GM19351 (cell line): ENCODE results near the gene TRAF6.

Experiments
- ATAC-seq: cut with Tn5 transposase; IDR thresholded peaks from one replicate; pipeline ENCODE4 v1.9.1; 2021; ENCODE audit warnings: mild to moderate bottlenecking, moderate library complexity; ENCODE audit not compliant: unreplicated experiment

The TRAF6 gene

GRCh38 chr11:36459046-36459445 lies 51.0 kb downstream of the TRAF6 start:
- no peak for ATAC-seq

- no peak for ATAC-seq
Measured at GRCh38 chr11:36458129-36458915, 51.8 kb downstream of the TRAF6 start.

DNA sequence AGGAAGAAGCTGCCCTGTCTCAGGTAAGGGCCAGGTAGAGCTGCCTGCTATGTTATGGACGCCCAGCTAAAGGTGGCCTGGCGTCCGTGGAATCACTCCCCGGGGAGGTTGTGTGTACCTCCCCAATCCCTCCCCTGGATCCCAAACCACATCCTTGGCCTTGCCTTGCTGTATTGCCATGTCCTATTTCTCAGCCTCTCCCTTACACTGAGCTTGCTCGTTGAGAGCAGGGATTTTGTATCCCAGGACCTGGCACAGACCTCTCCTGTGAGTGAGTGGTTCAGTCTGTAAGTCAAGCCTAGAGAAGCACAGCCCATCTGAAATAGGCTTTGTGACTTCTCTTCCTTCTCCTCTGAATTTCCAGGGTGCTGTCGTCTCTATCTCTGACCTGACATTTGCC lies 53.9 kb downstream of the TRAF6 start:
- ATAC-seq, result no peak

DNA sequence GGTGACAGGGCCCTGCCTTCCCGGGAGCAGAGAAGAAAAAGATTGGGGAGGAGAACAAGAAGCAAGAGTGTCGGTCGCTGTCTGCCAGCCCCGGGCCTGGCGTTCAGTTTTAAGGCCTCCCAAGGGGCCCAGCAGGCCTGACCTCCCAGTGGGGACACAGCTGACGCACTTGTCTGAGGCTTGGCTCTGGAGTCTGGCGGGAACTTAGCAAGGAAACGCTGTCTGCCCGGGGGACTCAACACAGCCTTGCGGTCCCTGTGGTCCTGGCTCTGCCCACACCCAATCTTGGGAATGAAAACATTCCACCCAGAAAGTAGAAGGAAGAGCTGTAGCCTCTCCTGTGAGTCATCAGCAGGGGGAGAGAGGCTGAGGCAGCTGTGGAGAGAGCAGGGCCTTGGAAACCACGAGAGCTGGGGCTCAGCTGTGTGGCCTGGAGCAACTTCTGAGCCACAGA lies 54.4 kb downstream of the TRAF6 start:
- no peak for ATAC-seq

DNA sequence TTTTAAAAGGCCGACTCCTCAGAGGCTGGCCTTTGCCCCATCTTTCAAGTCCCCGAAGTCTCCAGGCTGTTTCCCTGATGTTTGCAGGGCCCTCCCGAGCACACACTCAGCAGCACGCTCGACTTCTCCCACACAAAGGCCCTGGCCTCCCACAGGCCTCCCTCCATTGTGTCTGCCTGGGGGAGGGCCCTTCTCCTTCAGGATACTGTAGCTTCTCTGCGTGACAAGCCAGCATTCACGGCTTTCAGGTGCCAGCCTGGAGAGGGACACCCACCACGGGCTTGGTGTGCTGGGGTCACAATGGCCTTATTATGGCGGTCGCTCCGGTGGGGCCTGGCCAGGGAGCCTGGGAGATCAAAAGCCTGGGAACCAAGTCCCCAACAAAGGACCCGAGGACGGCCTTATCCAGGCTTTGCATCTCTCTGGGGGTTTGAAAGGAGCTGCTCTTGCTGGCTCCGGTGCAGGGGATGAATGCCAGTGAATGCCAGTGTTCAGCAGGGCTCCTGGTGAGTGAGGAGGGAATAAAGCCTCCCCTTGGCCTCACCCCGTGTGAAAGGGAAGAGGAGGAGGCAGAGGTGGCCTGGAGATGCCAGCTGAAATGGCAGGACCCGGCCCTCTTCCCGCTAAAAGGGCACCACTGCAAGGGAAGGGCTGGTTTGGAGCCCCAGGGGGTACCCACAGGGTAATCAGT lies 55.0 kb downstream of the TRAF6 start:
- ATAC-seq, result no peak

GRCh38 chr11:36454551-36454940 lies 55.5 kb downstream of the TRAF6 start:
- ATAC-seq, result no peak

- ATAC-seq, result no peak
Measured at GRCh38 chr11:36453678-36454077, 56.4 kb downstream of the TRAF6 start.

GRCh38 chr11:36452961-36453360 lies 57.1 kb downstream of the TRAF6 start:
- no peak for ATAC-seq

DNA sequence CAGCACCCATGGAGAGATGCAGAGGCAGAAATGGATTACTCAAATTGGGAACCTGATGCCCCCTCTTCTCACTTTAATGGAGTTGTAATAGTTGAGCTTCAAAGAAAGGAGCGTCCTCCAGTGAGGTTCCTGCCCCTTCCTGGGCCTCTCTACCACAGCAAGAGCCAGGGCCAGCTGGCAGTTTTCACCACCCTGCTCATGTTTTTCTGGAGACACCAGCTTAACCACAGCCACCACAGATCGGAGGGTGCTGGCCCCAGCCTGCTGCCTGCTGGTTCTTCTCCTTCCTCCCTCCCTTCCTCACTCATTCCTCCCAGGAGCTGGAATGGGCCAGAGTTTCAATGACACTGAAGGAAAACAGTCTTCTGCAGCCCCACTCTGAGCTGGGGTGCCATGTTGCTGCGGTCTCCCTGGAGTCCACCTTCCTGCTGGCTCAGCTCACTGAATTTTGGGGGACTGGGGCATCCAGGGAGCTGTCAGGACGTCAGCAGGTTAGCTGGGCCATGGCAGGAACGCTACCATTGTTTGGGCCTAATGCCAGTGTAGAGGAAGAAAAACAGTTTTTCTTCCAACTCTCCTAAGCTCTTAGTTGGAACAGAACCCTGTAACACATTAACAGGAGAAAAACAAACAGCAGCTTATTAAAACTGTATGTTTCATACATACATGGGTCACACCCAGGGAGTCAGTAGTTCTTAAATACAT lies 57.7 kb downstream of the TRAF6 start:
- ATAC-seq, result no peak

GRCh38 chr11:36451681-36452080 lies 58.4 kb downstream of the TRAF6 start:
- no peak for ATAC-seq

DNA sequence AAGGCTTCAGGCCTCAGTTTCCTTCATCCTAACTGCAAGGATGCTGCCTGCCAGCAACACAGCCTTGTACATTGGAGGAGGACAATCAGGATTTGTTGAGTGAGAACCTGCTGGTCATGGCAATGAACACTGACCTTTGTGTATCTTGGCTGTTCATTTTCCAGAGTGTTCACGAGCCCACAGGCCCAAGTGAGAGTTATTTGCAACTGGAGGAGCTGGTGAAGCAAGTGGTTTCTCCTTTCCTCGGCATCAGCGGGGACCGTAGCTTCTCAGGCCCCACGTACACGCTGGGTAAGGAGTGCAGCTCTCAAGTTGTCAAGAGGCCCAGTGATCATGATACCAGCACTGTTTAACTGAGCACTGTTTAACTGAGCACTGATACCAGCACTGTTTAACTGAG lies 59.0 kb downstream of the TRAF6 start:
- no peak for ATAC-seq

GRCh38 chr11:36450110-36450572 lies 59.9 kb downstream of the TRAF6 start:
- peak; percentile 80 for ATAC-seq

GRCh38 chr11:36449561-36450096 lies 60.4 kb downstream of the TRAF6 start:
- ATAC-seq, result no peak

DNA sequence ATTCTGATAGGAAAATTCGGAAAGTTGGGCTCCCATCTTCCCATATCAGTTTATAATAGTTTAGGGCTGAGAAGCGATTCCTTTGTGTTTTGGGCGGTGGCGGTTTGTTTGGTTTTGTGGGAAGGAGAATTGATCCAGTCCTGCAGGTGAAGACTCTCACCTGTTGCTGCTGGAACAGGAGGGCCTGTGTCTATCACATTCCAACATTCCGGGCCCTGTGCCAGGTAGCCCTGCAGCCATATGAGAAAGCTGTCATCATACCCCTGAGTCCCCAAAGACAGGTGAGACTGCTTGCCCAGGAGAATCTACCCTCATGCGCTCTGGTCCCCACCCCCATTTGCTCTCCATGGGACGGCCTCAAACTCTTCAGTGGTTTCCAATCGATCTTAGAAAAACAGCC lies 62.1 kb downstream of the TRAF6 start:
- ATAC-seq, result no peak

- ATAC-seq, result no peak
Measured at GRCh38 chr11:36447514-36447913, 62.6 kb downstream of the TRAF6 start.

DNA sequence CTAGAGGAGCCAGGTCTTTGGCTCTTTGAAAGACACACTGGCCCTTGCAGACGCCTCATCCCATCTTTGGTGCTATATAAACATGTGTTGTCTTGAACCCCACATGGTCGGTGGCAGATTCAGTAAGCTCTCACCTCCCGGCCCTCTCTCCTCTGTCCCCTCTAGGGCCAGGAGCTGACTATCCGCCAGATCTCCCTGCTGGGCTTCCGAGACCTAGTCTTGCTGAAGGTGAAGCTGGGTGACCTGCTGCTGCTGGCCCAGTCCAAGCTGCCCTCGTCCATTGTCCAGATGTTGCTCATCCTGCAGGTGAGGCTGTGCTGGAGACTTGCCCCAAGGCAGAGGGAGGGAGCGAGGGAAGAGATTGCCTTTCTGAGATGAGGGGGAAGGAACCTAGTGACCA lies 63.9 kb downstream of the TRAF6 start:
- ATAC-seq, result no peak

DNA sequence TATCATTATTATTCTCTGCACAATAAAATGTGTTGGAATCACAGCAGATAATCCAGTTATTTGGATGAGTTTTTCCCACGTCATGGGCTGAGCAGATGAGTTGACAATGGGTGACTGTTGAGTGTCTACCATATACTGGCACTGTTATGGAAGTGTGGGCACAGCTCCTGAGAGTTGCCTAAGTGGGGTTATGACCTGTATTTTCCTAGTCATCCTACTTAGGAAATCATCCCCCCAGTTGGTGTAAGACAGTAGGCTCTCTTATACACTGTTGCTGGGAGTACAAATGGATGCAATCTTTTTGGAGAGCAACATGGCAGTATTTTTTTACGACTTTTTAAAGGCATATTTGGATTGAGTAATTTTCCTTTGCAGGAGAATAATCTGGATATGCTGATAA lies 66.4 kb downstream of the TRAF6 start:
- ATAC-seq, result no peak

DNA sequence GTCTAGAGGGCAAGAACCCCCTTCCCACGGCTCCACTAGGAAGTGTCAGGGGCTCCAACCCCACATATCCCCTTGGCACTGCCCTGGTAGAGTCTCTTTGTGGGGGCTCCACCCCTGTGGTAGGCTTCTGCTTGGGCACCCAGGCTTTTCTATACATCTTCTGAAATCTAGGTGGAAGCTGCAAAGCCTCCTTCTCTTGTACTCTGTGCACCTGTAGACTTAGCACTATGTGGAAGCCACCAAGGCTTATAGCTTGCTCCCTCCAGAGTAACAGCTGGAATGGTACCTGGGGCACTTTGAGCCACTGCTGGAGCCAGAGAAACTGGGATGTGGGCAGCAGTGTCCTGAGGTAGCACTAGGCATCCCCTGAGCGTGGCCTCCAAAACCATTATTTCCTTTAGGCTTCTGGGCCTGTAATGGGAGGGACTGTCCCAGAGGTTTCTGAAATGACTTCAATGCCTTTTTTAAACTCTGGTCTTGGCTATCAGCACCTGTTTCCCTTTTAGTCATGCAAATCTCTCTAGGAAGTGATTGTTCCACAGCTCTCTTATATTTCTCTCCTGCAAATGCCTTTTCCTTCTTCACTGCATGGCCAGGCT lies 68.4 kb downstream of the TRAF6 start:
- peak; percentile 99 for ATAC-seq

DNA sequence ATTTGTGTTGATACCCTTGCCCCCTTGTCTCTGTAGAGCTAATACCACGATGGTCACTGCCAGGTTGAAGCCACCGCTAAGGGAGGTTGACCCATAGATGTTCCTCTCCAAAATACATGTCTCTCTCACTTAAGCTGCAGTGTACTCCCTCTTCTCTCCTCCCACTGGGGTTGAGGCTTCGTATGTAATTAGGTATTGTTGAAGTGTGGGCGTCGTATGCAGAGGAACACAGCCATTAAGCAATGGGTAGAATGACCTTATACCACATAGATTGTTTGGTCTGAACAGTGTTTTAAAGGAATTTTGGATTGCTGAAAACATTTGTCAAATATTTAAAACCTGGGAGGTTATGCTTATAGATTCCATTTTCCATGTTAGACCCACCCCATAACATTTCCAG lies 71.9 kb downstream of the TRAF6 start:
- ATAC-seq, result no peak

DNA sequence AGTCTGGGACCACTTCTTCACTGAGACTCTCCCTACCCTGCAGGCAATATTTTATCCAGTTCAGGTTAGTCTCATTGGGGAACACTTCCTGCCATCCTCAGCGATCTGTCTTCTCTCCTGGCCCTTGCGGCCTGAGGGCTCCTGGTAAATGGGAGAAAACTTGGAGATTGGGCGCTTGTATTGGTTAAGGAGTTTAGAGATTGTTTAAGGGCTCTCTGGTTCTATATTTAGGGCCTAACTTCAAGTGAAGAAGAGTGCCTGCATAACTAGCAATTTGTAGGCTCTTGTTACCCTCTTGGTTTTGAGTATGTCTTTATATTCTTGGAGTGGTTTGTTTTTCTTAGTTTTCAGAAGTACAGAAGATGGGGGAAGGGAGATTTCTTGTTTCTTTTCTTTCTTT lies 72.7 kb downstream of the TRAF6 start:
- no peak for ATAC-seq
